Right lobe of liver (tissue), 4 donors: ENCODE measurements around the gene NOTUM.

Experiments
- POLR2A ChIP-seq: fragments of 450-650 bp; IDR thresholded peaks from one replicate; pipeline ENCODE4 v1.6.1; 2017; ENCODE audit warnings: antibody characterized with exemption, mild to moderate bottlenecking
- TF ChIP-seq, protein P1 (sequence below), 4 donors: fragments of 200-600 bp in 3 of 4; fragments of 450-650 bp in 1 of 4; IDR thresholded peaks; one replicate each; pipeline versions ENCODE4 v1.5.1 to v1.8.0; 2016 to 2022; ENCODE audit warnings: antibody characterized with exemption in 4 of 4, mild to moderate bottlenecking in 2 of 4
- donor health status: DM: no; HTN: no; CAD: no.
- donor health status: DM: no; HTN: no; CAD: no.
- donor health status: DM: no; HTN: yes; CAD: no.

DNA sequence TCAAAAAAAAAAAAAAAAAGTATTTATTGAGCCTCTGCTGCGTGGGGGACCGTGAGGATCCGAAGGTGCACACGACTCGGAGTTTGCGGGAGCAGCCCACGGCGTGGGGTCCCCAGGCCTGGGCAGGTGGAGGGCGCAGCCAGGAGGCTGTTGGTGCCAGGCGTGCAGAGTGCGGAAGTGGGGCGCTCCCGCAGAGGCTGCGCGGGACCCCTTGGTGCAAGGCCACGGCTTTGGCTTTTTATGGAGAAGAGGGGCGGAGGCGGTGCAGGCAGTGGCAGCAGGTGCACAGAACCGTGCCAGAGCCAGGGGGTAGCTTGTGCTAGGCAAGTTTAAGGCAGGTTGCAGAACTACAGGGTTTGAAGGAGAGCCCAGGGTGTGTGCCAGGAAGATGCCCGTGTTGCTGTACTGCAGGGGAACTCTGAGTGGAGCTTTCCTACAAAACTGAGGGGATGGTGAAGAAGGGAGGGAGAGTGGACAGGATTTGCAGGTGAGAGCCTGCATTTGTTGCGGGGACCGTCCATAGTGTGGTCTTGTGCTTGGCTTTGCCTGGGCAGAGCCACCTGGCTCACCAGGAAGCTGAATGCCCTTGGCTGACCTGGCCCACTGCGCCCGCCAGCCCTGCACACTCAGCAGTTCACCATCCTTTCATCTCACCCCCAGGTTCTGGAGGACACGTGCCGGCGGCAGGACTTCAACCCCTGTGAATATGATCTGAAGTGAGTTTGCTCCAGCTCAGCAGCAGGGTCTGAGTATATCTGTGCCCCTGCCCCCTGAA, 17.7 kb upstream of the NOTUM start:
- TF ChIP-seq, protein P1, sequence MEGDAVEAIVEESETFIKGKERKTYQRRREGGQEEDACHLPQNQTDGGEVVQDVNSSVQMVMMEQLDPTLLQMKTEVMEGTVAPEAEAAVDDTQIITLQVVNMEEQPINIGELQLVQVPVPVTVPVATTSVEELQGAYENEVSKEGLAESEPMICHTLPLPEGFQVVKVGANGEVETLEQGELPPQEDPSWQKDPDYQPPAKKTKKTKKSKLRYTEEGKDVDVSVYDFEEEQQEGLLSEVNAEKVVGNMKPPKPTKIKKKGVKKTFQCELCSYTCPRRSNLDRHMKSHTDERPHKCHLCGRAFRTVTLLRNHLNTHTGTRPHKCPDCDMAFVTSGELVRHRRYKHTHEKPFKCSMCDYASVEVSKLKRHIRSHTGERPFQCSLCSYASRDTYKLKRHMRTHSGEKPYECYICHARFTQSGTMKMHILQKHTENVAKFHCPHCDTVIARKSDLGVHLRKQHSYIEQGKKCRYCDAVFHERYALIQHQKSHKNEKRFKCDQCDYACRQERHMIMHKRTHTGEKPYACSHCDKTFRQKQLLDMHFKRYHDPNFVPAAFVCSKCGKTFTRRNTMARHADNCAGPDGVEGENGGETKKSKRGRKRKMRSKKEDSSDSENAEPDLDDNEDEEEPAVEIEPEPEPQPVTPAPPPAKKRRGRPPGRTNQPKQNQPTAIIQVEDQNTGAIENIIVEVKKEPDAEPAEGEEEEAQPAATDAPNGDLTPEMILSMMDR (IDR thresholded peaks at IDR 0.05): no peak
- peak; percentile 52 for TF ChIP-seq POLR2A
